ENCODE data around the gene CCL7. TPM values are rescaled to one million over a fixed set of nuclear protein-coding genes. Genes with fewer than 3 reads are reported as not detected.

CCL7 gene
- not detected for total RNA-seq

DNA sequence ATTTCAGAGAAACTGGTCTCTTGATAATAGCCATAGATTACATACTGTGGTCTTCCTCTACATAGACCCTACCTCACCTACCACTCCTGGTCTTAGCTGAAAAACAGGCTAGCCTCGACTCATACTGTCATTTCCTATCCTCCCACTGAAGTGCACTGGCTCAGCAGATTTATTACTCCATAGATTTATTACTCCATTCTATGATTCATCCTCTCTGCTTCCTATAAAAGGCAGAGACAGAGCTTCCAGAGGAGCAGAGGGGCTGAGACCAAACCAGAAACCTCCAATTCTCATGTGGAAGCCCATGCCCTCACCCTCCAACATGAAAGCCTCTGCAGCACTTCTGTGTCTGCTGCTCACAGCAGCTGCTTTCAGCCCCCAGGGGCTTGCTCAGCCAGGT lies at the start of gene CCL7:
Gene CCL7, plus strand, starts transcription at position 253 of the 400 bp plus-strand sequence. Its CDS starts 70 bp downstream, at position 323.
- no peaks in the 10 kb centered on the region for H3K9me3 ChIP-seq
- DNase-seq, result no peak
- no peak within 1 kb of the TSS for H3K27ac ChIP-seq
- no peaks in the 10 kb centered on the region for H3K4me1 ChIP-seq
- H3K36me3 ChIP-seq, result no peaks in the 10 kb centered on the region
- TF ChIP-seq CTCF (IDR thresholded peaks at IDR 0.05) (no peak), POLR2A (IDR thresholded peaks at IDR 0.05) (no peak)
- no peak within 1 kb of the TSS for H3K4me3 ChIP-seq
- no peaks in the 10 kb centered on the region for H3K27me3 ChIP-seq

DNA sequence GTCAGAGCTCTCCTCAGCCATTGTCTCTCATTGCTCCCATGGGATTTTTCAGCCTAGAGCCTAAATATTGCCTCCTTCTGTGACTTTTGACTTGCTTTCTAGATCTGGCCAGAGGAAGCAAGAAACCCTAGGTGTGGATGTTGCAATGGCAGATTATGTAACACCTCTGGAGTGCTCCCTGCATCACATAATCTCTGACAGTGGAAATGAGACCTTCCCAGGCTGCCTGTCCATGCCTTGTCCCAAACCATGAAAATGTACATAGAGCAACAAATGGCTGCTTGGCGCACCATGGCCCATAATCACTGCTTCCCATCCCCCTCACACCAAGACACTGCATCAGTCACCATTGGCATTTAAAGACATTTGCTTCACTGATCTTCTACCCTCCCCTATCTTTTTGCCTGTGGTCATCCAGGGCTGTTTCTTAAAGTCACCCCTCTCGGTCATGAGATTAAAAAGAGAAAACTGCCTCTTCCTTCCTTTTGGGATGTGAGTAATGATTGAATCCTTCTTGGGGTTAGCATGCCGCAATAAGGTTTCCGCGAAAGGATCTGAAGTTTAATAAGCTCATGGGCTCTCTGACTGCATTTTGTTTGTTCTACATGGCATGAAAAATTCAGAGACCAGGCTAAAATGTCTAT lies 49.1 kb upstream of the CCL7 start:
- Histone ChIP-seq H3K36me3 (no peaks in the 10 kb centered on the region), H3K27me3 (no peaks in the 10 kb centered on the region), H3K4me1 (no peaks in the 10 kb centered on the region), H3K27ac (no peak overlapping the region), H3K4me3 (no peak overlapping the region), H3K9me3 (no peaks in the 10 kb centered on the region)
- no peak for TF ChIP-seq POLR2A (IDR thresholded peaks at IDR 0.05)
- no peak for TF ChIP-seq CTCF (IDR thresholded peaks at IDR 0.05)
- no peak for DNase-seq

DNA sequence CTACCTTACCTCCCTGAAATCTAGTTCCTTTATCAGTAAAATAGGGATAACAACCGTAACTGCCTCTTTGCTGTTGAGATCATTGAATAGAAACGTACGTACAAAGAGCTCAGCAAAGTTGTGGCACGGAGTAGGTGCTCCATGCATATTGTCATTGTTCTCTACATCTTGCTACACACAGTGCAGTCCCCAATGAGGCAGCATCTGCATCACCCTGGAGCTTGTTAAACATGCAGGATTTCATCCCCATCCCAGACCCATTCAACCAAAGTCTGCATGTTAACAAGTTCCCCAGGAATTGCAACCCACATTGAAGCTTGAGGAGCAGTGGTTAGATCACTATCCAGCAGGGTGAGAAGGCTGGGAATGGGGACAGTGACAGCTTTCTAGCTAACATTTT lies 48.6 kb upstream of the CCL7 start:
- Histone ChIP-seq H3K27ac (no peak overlapping the region), H3K36me3 (no peaks in the 10 kb centered on the region), H3K9me3 (no peaks in the 10 kb centered on the region), H3K4me1 (no peaks in the 10 kb centered on the region), H3K4me3 (no peak overlapping the region), H3K27me3 (no peaks in the 10 kb centered on the region)
- DNase-seq, result no peak
- TF ChIP-seq POLR2A (IDR thresholded peaks at IDR 0.05) (no peak), CTCF (IDR thresholded peaks at IDR 0.05) (no peak)

DNA sequence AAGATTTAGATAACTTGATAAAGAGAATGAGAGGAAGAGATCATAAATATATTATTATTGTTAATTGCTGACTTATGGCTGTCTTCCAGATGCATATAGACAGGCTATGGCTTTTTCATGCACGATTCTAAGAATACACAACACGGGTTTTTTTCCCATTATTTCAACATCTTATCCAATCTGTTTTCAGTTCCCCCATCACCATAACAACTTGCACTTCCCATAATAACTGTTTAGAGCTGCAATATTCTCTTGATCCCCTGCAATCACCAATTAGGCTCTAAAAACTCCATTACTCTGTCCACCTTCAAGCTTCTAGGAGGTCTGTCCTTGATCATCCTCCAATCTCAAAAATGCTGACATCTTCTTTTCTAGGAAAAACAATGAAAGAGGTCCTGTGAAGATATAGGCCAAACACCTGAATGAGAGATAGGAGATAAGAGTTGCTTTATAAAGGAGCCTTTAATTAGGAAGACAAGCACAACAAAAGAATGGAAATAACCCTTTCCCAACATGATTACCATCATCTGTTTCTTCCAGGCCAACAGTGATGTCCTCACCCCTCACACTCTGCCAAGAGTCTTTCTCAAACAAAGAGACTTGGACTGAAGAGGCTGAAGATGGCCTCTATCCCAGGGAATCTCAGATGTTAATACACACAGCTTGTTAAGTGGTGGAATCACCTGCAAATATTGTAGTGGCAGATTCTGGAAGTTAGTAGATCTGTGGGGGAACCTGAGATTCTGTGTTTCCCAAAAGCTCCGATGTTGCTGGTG lies 47.1 kb upstream of the CCL7 start:
- H3K27me3 ChIP-seq, result no peaks in the 10 kb centered on the region
- TF ChIP-seq CTCF (IDR thresholded peaks at IDR 0.05), result no peak
- no peak for TF ChIP-seq POLR2A (IDR thresholded peaks at IDR 0.05)

GRCh38 chr17:34225046-34225445 lies 45.0 kb upstream of the CCL7 start:
- TF ChIP-seq CTCF (IDR thresholded peaks at IDR 0.05) (no peak), POLR2A (IDR thresholded peaks at IDR 0.05) (no peak)
- no peak for DNase-seq
- H3K27me3 ChIP-seq, result no peaks in the 10 kb centered on the region
- no peak overlapping the region for H3K4me3 ChIP-seq
- no peaks in the 10 kb centered on the region for H3K9me3 ChIP-seq
- no peaks in the 10 kb centered on the region for H3K4me1 ChIP-seq
- no peak overlapping the region for H3K27ac ChIP-seq
- no peaks in the 10 kb centered on the region for H3K36me3 ChIP-seq

More for the DNA sequence above, 47.1 kb upstream of the CCL7 start:
- Histone ChIP-seq H3K9me3 (no peaks in the 10 kb centered on the region), H3K27ac (no peak overlapping the region), H3K4me1 (no peaks in the 10 kb centered on the region), H3K36me3 (no peaks in the 10 kb centered on the region), H3K4me3 (no peak overlapping the region)
- DNase-seq, result no peak
